Suprapubic skin (tissue), 4 donors: ENCODE data around the gene MRPS10.

Experiments
- CTCF ChIP-seq, 2 donors: fragments of 200-600 bp in 1 of 2; fragments of 450-650 bp in 1 of 2; sonication (generic) in 1 of 2; IDR thresholded peaks; one replicate each; pipeline ENCODE4 v1.5.1; 2016 to 2019; ENCODE audit warnings: antibody characterized with exemption in 2 of 2, mild to moderate bottlenecking in 1 of 2, moderate library complexity in 1 of 2
- POLR2A ChIP-seq, 2 donors: fragments of 450-650 bp; IDR thresholded peaks; one replicate each; pipeline ENCODE4 v1.6.1; 2017; ENCODE audit warnings: antibody characterized with exemption in 2 of 2, mild to moderate bottlenecking in 2 of 2, moderate library complexity in 2 of 2
- POLR2AphosphoS5 ChIP-seq, 3 donors: sonication (generic); formaldehyde crosslinking; IDR thresholded peaks; one replicate each; pipeline ENCODE4 v1.6.1; 2017; ENCODE audit warnings: antibody characterized with exemption in 3 of 3

- no peak for TF ChIP-seq CTCF (IDR thresholded peaks at IDR 0.05)
- TF ChIP-seq POLR2A (IDR thresholded peaks at IDR 0.05) = no peak
- no peak for TF ChIP-seq POLR2AphosphoS5 (IDR thresholded peaks at IDR 0.05)
These were observed 12.0 kb upstream of the MRPS10 start for GRCh38 chr6:42229506-42230119.
